WTC11 (cell line): ENCODE measurements around the gene LDAH. TPM values are rescaled to one million over a fixed set of nuclear protein-coding genes. Genes with fewer than 3 reads are reported as not detected.

Experiments
- ATAC-seq: fragments of 200-7000 bp; cut with Tn5 transposase; 2 replicates; pipeline ENCODE4 v1.10.0; 2021; ENCODE audit warnings: mild to moderate bottlenecking, moderate library complexity
- CTCF ChIA-PET: fragments of 300-600 bp; sonication (Branson Sonifier 250); formaldehyde crosslinking; loops from one replicate; lab custom pipeline; 2021; ENCODE audit warnings: antibody characterized with exemption; lab: Charles Lee
- POLR2A ChIA-PET: fragments of 350-600 bp; sonication (Branson Sonifier 250); formaldehyde crosslinking; loops from one replicate; lab custom pipeline; 2021; ENCODE audit warnings: antibody characterized with exemption; lab: Charles Lee
- DNase-seq: peaks from one replicate; pipeline ENCODE4 v3.0.0; 2021; ENCODE audit warnings: low spot score
- H3K27ac Mint-ChIP-seq: 2 replicates; pipeline ENCODE4 v1.8.0; 2021; ENCODE audit warnings: mixed read lengths
- H3K27me3 Mint-ChIP-seq: 2 replicates; pipeline ENCODE4 v1.8.0; 2021; ENCODE audit warnings: low read depth, mild to moderate bottlenecking, moderate library complexity, mixed read lengths
- H3K36me3 Mint-ChIP-seq: 2 replicates; pipeline ENCODE4 v1.8.0; 2021; ENCODE audit warnings: mixed read lengths
- H3K4me1 Mint-ChIP-seq: 2 replicates; pipeline ENCODE4 v1.8.0; 2022; ENCODE audit warnings: mixed read lengths
- H3K4me3 Mint-ChIP-seq: 2 replicates; pipeline ENCODE4 v1.8.0; 2021; ENCODE audit warnings: mild to moderate bottlenecking, moderate library complexity, mixed read lengths
- H3K9me3 Mint-ChIP-seq: 2 replicates; pipeline ENCODE4 v1.8.0; 2021; ENCODE audit warnings: mixed read lengths
- AR ChIP-seq: fragments of 250-450 bp; sonication (Bioruptor Pico); IDR thresholded peaks from 2 replicates; pipeline ENCODE4 v1.9.0; 2021; ENCODE audit warnings: mild to moderate bottlenecking
- CDX4 ChIP-seq: fragments of 250-450 bp; sonication (Bioruptor Pico); IDR thresholded peaks from 2 replicates; pipeline ENCODE4 v1.9.0; 2021; ENCODE audit warnings: moderate library complexity, mild to moderate bottlenecking, inconsistent platforms, borderline replicate concordance
- E2F4 ChIP-seq: sonication (generic); formaldehyde crosslinking; IDR thresholded peaks from 2 replicates; pipeline ENCODE4 v1.8.1; 2022; ENCODE audit warnings: low read depth, mild to moderate bottlenecking, moderate library complexity, missing genetic modification reagents, borderline replicate concordance
- ERG ChIP-seq: fragments of 250-450 bp; sonication (Bioruptor Pico); IDR thresholded peaks from 2 replicates; pipeline ENCODE4 v1.8.0; 2021; ENCODE audit warnings: mild to moderate bottlenecking
- FOXP4 ChIP-seq: sonication (generic); formaldehyde crosslinking; IDR thresholded peaks from 2 replicates; pipeline ENCODE4 v1.8.0; 2022; ENCODE audit warnings: mild to moderate bottlenecking, missing genetic modification reagents
- GABPB1 ChIP-seq: sonication (generic); formaldehyde crosslinking; IDR thresholded peaks from 2 replicates; pipeline ENCODE4 v1.8.1; 2023; ENCODE audit warnings: mild to moderate bottlenecking, missing genetic modification reagents
- KAT7 ChIP-seq: sonication (generic); formaldehyde crosslinking; IDR thresholded peaks from 2 replicates; pipeline ENCODE4 v1.8.1; 2023; ENCODE audit warnings: missing genetic modification reagents, mild to moderate bottlenecking, borderline replicate concordance
- MAX ChIP-seq: sonication (generic); formaldehyde crosslinking; IDR thresholded peaks from 2 replicates; pipeline ENCODE4 v1.8.0; 2022; ENCODE audit warnings: mild to moderate bottlenecking, missing genetic modification reagents
- NFYB ChIP-seq: sonication (generic); formaldehyde crosslinking; conservative IDR thresholded peaks from 2 replicates; pipeline ENCODE4 v1.8.0; 2022; ENCODE audit warnings: low read depth, missing genetic modification reagents
- OVOL2 ChIP-seq: fragments of 250-450 bp; sonication (Bioruptor Pico); IDR thresholded peaks from 2 replicates; pipeline ENCODE4 v1.9.0; 2021; ENCODE audit warnings: mild to moderate bottlenecking, borderline replicate concordance
- PRRX2 ChIP-seq: fragments of 250-450 bp; sonication (Bioruptor Pico); IDR thresholded peaks from 2 replicates; pipeline ENCODE4 v1.8.0; 2021; ENCODE audit warnings: mild to moderate bottlenecking
- SMAD3 ChIP-seq: sonication (generic); formaldehyde crosslinking; IDR thresholded peaks from 2 replicates; pipeline ENCODE4 v1.8.0; 2022; ENCODE audit warnings: missing genetic modification reagents, mild to moderate bottlenecking, borderline replicate concordance
- SMAD4 ChIP-seq: sonication (generic); formaldehyde crosslinking; IDR thresholded peaks from 2 replicates; pipeline ENCODE4 v1.8.0; 2022; ENCODE audit warnings: mild to moderate bottlenecking, missing genetic modification reagents
- SP1 ChIP-seq: sonication (generic); formaldehyde crosslinking; conservative IDR thresholded peaks from 2 replicates; pipeline ENCODE4 v1.8.1; 2022; ENCODE audit warnings: missing genetic modification reagents
- TP53 ChIP-seq: sonication (generic); formaldehyde crosslinking; IDR thresholded peaks from 2 replicates; pipeline ENCODE4 v1.8.1; 2023; ENCODE audit warnings: mild to moderate bottlenecking, missing genetic modification reagents
- USF2 ChIP-seq: sonication (generic); formaldehyde crosslinking; IDR thresholded peaks from 2 replicates; pipeline ENCODE4 v1.8.1; 2023; ENCODE audit warnings: mild to moderate bottlenecking, missing genetic modification reagents, moderate library complexity
- ZNF121 ChIP-seq: sonication (generic); formaldehyde crosslinking; IDR thresholded peaks from 2 replicates; pipeline ENCODE4 v1.8.0; 2023; ENCODE audit warnings: missing genetic modification reagents
- ZNF396 ChIP-seq: fragments of 250-450 bp; sonication (Bioruptor Pico); IDR thresholded peaks from 2 replicates; pipeline ENCODE4 v1.8.0; 2021; ENCODE audit warnings: mild to moderate bottlenecking, moderate library complexity, borderline replicate concordance
- ZNF416 ChIP-seq: fragments of 250-450 bp; sonication (Bioruptor Pico); IDR thresholded peaks from 2 replicates; pipeline ENCODE4 v1.9.0; 2021; ENCODE audit warnings: mild to moderate bottlenecking, inconsistent platforms
- ZNF512 ChIP-seq: sonication (generic); formaldehyde crosslinking; IDR thresholded peaks from 2 replicates; pipeline ENCODE4 v1.8.1; 2022; ENCODE audit warnings: missing genetic modification reagents, borderline replicate concordance
- ZSCAN18 ChIP-seq: fragments of 250-450 bp; sonication (Bioruptor Pico); IDR thresholded peaks from 2 replicates; pipeline ENCODE4 v2.1.2; 2022; ENCODE audit warnings: mild to moderate bottlenecking, moderate library complexity
- total RNA-seq: library from RNA; stranded (reverse); gene quantifications from 3 replicates; pipeline ENCODE4 v1.2.3, GENCODE V29; 2021

Gene LDAH
- total RNA-seq, 1 experiment from 2014 or later: 20.5 TPM

GRCh38 chr2:20723543-20723942 lies 99.4 kb downstream of the LDAH start:
- ChIA-PET POLR2A (no interaction called here), CTCF (no interaction called here)
- DNase-seq (no peak), ATAC-seq (no peak)
- Mint-ChIP-seq H3K4me3 (no peak overlapping the region), H3K36me3 (no peaks in the 10 kb centered on the region), H3K27ac (no peak overlapping the region), H3K9me3 (no peaks in the 10 kb centered on the region), H3K27me3 (no peaks in the 10 kb centered on the region), H3K4me1 (no peaks in the 10 kb centered on the region; the same call in 1 of the 2 replicates)
- TF ChIP-seq USF2 (CRISPR knock-in tag) (no peak), SMAD4 (CRISPR knock-in tag) (no peak), ZNF416 (no peak), KAT7 (CRISPR knock-in tag) (no peak), TP53 (CRISPR knock-in tag) (no peak)

GRCh38 chr2:20722592-20723240 lies 100.2 kb downstream of the LDAH start:
- H3K4me3 Mint-ChIP-seq: no peak overlapping the region
- ChIA-PET POLR2A (no interaction called here), CTCF (no interaction called here)
- H3K36me3 Mint-ChIP-seq: no peaks in the 10 kb centered on the region
- peaks cover 5% of the 10 kb centered on the region; the same call in 1 of the 2 replicates for H3K9me3 Mint-ChIP-seq
- no peak overlapping the region for H3K27ac Mint-ChIP-seq
- ATAC-seq (no peak), DNase-seq (no peak)
- H3K4me1 Mint-ChIP-seq: no peaks in the 10 kb centered on the region
- no peaks in the 10 kb centered on the region for H3K27me3 Mint-ChIP-seq
- TF ChIP-seq ZNF512 (CRISPR knock-in tag): no peak
- TF ChIP-seq ZSCAN18 (CRISPR knock-in tag): no peak
- TF ChIP-seq FOXP4: no peak
- no peak for TF ChIP-seq MAX (CRISPR knock-in tag)
- TF ChIP-seq E2F4: no peak
- no peak for TF ChIP-seq ZNF121 (CRISPR knock-in tag)
- TF ChIP-seq ERG: no peak
- no peak for TF ChIP-seq SMAD3 (CRISPR knock-in tag)
- TF ChIP-seq SP1 (CRISPR knock-in tag): no peak
- no peak for TF ChIP-seq PRRX2 (CRISPR knock-in tag)
- TF ChIP-seq AR: no peak
- no peak for TF ChIP-seq TP53 (CRISPR knock-in tag)
- no peak for TF ChIP-seq CDX4 (CRISPR knock-in tag)
- no peak for TF ChIP-seq OVOL2 (CRISPR knock-in tag)
- TF ChIP-seq ZNF396: no peak
- TF ChIP-seq NFYB (CRISPR knock-in tag): no peak
- TF ChIP-seq GABPB1: no peak
